Neural crest cell (in vitro differentiated cells): ENCODE results near the gene COL7A1. TPM values are rescaled to one million over a fixed set of nuclear protein-coding genes. Genes with fewer than 3 reads are reported as not detected.

Experiments used
- DNase-seq: peaks from one replicate; pipeline ENCODE4 v3.0.0; 2021; ENCODE audit warnings: low read depth, mixed read lengths, low spot score
- H3K27ac Mint-ChIP-seq: one replicate; pipeline ENCODE4 v1.8.0; 2021; ENCODE audit warnings: mild to moderate bottlenecking, mixed read lengths; ENCODE audit not compliant: unreplicated experiment
- H3K27me3 Mint-ChIP-seq: 2 replicates; pipeline ENCODE4 v1.8.0; 2021; ENCODE audit warnings: low read depth, mild to moderate bottlenecking, mixed read lengths
- H3K36me3 Mint-ChIP-seq: 2 replicates; pipeline ENCODE4 v1.8.0; 2021; ENCODE audit warnings: low read depth, mild to moderate bottlenecking, mixed read lengths
- H3K4me1 Mint-ChIP-seq: 2 replicates; pipeline ENCODE4 v1.8.0; 2021; ENCODE audit warnings: mixed read lengths
- H3K4me3 Mint-ChIP-seq: one replicate; pipeline ENCODE4 v1.8.0; 2021; ENCODE audit warnings: mild to moderate bottlenecking, mixed read lengths
- H3K9me3 Mint-ChIP-seq: 2 replicates; pipeline ENCODE4 v1.8.0; 2021; ENCODE audit warnings: mixed read lengths
- CTCF ChIP-seq: fragments of 200-600 bp; sonication (generic); conservative IDR thresholded peaks from 2 replicates; pipeline ENCODE4 v1.5.0; 2021; ENCODE audit warnings: antibody characterized with exemption, mild to moderate bottlenecking
- total RNA-seq: library from RNA; stranded (reverse); gene quantifications from 2 replicates; pipeline ENCODE4 v1.2.1, GENCODE V29; 2021

COL7A1 gene
- total RNA-seq, 1 donor from 2014 or later, result 28.7 TPM

GRCh38 chr3:48569400-48569799 lies 25.7 kb downstream of the COL7A1 start:
- DNase-seq, result no peak
- Mint-ChIP-seq H3K4me1 (no peaks in the 10 kb centered on the region), H3K27me3 (no peaks in the 10 kb centered on the region), H3K4me3 (no peak overlapping the region), H3K27ac (no peak overlapping the region), H3K9me3 (no peaks in the 10 kb centered on the region), H3K36me3 (no peaks in the 10 kb centered on the region)
- no peak for TF ChIP-seq CTCF

DNA sequence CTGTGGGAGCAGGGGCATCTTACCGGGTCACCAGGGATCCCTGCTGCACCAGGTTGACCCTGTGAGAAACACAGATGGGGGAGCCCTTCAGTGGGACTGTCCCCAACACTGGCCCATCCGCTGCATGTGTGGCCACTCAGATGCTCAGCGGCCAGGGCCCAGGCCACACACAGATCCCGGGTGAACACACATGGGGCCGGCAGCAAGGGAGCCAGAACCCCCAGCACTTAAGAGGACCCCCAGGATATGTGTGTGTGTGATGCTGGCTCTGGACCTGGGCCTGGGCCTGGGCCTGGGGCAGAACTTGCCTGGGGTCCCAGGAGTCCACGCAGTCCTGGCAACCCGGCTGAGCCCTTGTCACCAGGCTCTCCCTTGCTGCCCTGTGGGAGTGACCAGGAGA lies 26.7 kb downstream of the COL7A1 start:
- no peak for DNase-seq
- Mint-ChIP-seq H3K27ac (no peak overlapping the region), H3K4me1 (peaks cover 9% of the 10 kb centered on the region), H3K36me3 (no peaks in the 10 kb centered on the region), H3K27me3 (no peaks in the 10 kb centered on the region), H3K9me3 (no peaks in the 10 kb centered on the region), H3K4me3 (no peak overlapping the region)
- no peak for TF ChIP-seq CTCF

DNA sequence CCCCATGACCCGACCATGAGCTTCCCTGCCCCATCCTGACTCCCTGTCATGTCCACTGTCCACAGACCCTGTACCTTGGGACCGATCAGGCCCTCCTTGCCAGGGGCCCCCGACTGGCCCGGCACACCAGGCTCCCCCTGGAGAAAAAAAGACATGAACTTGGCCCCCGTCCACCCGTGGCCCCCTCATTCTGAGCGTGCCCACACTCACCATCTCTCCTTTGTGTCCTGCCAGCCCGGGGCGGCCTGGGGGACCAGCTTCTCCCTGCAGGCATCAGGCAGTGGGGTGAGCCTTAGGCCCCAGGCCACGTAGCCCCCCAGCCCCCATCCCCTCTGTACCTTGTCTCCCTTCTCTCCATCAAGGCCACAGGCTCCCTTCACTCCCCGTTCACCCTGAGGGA lies 27.6 kb downstream of the COL7A1 start:
- no peak for TF ChIP-seq CTCF
- Mint-ChIP-seq H3K27me3 (no peaks in the 10 kb centered on the region), H3K36me3 (no peaks in the 10 kb centered on the region), H3K4me1 (peaks cover 16% of the 10 kb centered on the region), H3K9me3 (no peaks in the 10 kb centered on the region), H3K27ac (no peak overlapping the region), H3K4me3 (no peak overlapping the region)
- DNase-seq, result no peak

DNA sequence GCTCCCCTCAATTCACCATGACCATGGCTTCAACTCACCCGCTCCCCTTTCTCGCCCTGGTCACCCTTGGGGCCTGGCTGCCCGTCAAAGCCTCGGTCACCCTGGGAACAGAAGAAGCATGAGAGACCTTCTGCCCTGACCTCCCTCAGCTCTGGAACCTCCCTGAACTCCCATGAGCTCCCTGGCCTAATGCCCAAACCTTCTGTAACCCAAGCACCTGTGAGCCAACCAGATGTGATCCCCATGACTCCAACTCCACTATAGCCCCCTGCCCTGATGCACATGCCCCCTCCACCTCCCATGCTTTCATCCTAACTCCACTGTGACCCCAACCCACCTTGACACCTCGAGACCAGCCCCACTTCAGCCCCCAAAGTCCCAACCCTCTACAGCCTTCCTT lies 28.0 kb downstream of the COL7A1 start:
- no peak overlapping the region for H3K27ac Mint-ChIP-seq

GRCh38 chr3:48566401-48566760 lies 28.7 kb downstream of the COL7A1 start:
- H3K27me3 Mint-ChIP-seq, result no peaks in the 10 kb centered on the region
- H3K36me3 Mint-ChIP-seq, result no peaks in the 10 kb centered on the region
- no peak overlapping the region for H3K4me3 Mint-ChIP-seq
- H3K27ac Mint-ChIP-seq, result no peak overlapping the region
- TF ChIP-seq CTCF, result no peak
- H3K9me3 Mint-ChIP-seq, result no peaks in the 10 kb centered on the region
- DNase-seq, result no peak
- peaks cover 17% of the 10 kb centered on the region for H3K4me1 Mint-ChIP-seq

More for the DNA sequence above, 28.0 kb downstream of the COL7A1 start:
- Mint-ChIP-seq H3K9me3 (no peaks in the 10 kb centered on the region), H3K36me3 (no peaks in the 10 kb centered on the region), H3K4me3 (no peak overlapping the region), H3K27me3 (no peaks in the 10 kb centered on the region), H3K4me1 (peaks cover 16% of the 10 kb centered on the region)
- TF ChIP-seq CTCF, result no peak
- DNase-seq, result no peak
